Loucy (cell line): ENCODE measurements around the gene STAC2.

Source experiments
- H2AFZ ChIP-seq: fragments of 200-600 bp; sonication (generic); 2 replicates; pipeline ENCODE4 v1.6.0; 2016; ENCODE audit warnings: antibody characterized with exemption, mild to moderate bottlenecking, low read length, moderate library complexity
- H3F3A ChIP-seq: fragments of 200-600 bp; 2 replicates; pipeline ENCODE4 v1.6.0; 2016; ENCODE audit warnings: antibody characterized with exemption, low read depth, mild to moderate bottlenecking
- H3K27me3 ChIP-seq: fragments of 200-600 bp; sonication (generic); 2 replicates; pipeline ENCODE4 v1.6.1; 2014; ENCODE audit warnings: low read length, mild to moderate bottlenecking; ENCODE audit not compliant: insufficient read depth, poor library complexity, severe bottlenecking
- H3K36me3 ChIP-seq: fragments of 200-600 bp; sonication (generic); 2 replicates; pipeline ENCODE4 v1.6.1; 2016; ENCODE audit warnings: low read length; ENCODE audit not compliant: insufficient read depth
- H3K4me1 ChIP-seq: fragments of 200-600 bp; sonication (generic); 2 replicates; pipeline ENCODE4 v1.5.1; 2014; ENCODE audit warnings: low read length, mild to moderate bottlenecking; ENCODE audit not compliant: insufficient read depth, poor library complexity, severe bottlenecking
- H3K4me2 ChIP-seq: fragments of 200-600 bp; sonication (generic); 2 replicates; pipeline ENCODE4 v1.6.0; 2014; ENCODE audit warnings: antibody characterized with exemption, low read length, low read depth, mild to moderate bottlenecking; ENCODE audit not compliant: poor library complexity, severe bottlenecking
- H3K4me3 ChIP-seq: fragments of 200-600 bp; sonication (generic); 2 replicates; pipeline ENCODE4 v1.5.1; 2014; ENCODE audit warnings: low read length, mild to moderate bottlenecking, mixed read lengths; ENCODE audit not compliant: poor library complexity, severe bottlenecking
- H3K79me2 ChIP-seq: fragments of 200-600 bp; sonication (generic); 2 replicates; pipeline ENCODE4 v1.6.1; 2014; ENCODE audit warnings: low read length; ENCODE audit not compliant: insufficient read depth
- H3K9ac ChIP-seq: fragments of 200-600 bp; sonication (generic); 2 replicates; pipeline ENCODE4 v1.6.0; 2014; ENCODE audit warnings: mild to moderate bottlenecking, low read depth, low read length, moderate library complexity; ENCODE audit not compliant: poor library complexity, severe bottlenecking
- H3K9me2 ChIP-seq: fragments of 200-600 bp; sonication (generic); replicated peaks from 2 replicates; pipeline ENCODE4 v1.6.1; 2016; ENCODE audit warnings: low read depth, low read length, mixed read lengths
- H3K9me3 ChIP-seq: fragments of 200-600 bp; sonication (generic); 2 replicates; pipeline ENCODE4 v1.6.1; 2014; ENCODE audit warnings: mild to moderate bottlenecking, antibody characterized with exemption, low read length, low read depth; ENCODE audit not compliant: insufficient read depth
- H4K20me1 ChIP-seq: fragments of 200-600 bp; sonication (generic); 2 replicates; pipeline ENCODE4 v1.6.0; 2014; ENCODE audit warnings: antibody characterized with exemption, low read length, mild to moderate bottlenecking; ENCODE audit not compliant: insufficient read depth, poor library complexity, severe bottlenecking
- CTCF ChIP-seq: fragments of 200-600 bp; sonication (generic); conservative IDR thresholded peaks from 2 replicates; pipeline ENCODE4 v1.5.1; 2014; ENCODE audit warnings: mild to moderate bottlenecking, antibody characterized with exemption, low read length
- EZH2phosphoT487 ChIP-seq: fragments of 200-600 bp; IDR thresholded peaks from 2 replicates; pipeline ENCODE4 v1.6.1; 2018; ENCODE audit warnings: antibody characterized with exemption, mild to moderate bottlenecking, moderate library complexity, borderline replicate concordance

STAC2 gene

GRCh38 chr17:39183720-39184119 lies 42.0 kb downstream of the STAC2 start:
- H3K79me2 ChIP-seq, result peaks cover 3% of the 10 kb centered on the region; the same call in 1 of the 2 replicates
- no peaks in the 10 kb centered on the region for H3K9me3 ChIP-seq
- no peak overlapping the region for H3K9ac ChIP-seq
- TF ChIP-seq EZH2phosphoT487 (no peak), CTCF (no peak)
- no peak overlapping the region for H3K4me3 ChIP-seq
- H3K36me3 ChIP-seq, result peaks cover 59% of the 10 kb centered on the region; the same call in 1 of the 2 replicates
- H3K4me1 ChIP-seq, result peaks cover 7% of the 10 kb centered on the region
- no peak overlapping the region for H3K4me2 ChIP-seq
- no peaks in the 10 kb centered on the region for H3F3A ChIP-seq
- no peaks in the 10 kb centered on the region for H3K9me2 ChIP-seq
- H3K27me3 ChIP-seq, result no peaks in the 10 kb centered on the region
- H4K20me1 ChIP-seq, result no peaks in the 10 kb centered on the region
- no peak overlapping the region for H2AFZ ChIP-seq

GRCh38 chr17:39183045-39183444 lies 42.7 kb downstream of the STAC2 start:
- TF ChIP-seq EZH2phosphoT487 (no peak), CTCF (no peak)
- H3K36me3 ChIP-seq, result peaks cover 64% of the 10 kb centered on the region; the same call in 1 of the 2 replicates
- H4K20me1 ChIP-seq, result no peaks in the 10 kb centered on the region

GRCh38 chr17:39181303-39181702 lies 44.4 kb downstream of the STAC2 start:
- no peaks in the 10 kb centered on the region for H3F3A ChIP-seq
- H3K9ac ChIP-seq, result no peak overlapping the region
- H3K27me3 ChIP-seq, result no peaks in the 10 kb centered on the region
- no peak for TF ChIP-seq CTCF
- TF ChIP-seq EZH2phosphoT487, result no peak
- no peak overlapping the region for H3K4me2 ChIP-seq
- H3K36me3 ChIP-seq, result peaks cover 67% of the 10 kb centered on the region; the same call in 1 of the 2 replicates
- H3K4me3 ChIP-seq, result no peak overlapping the region
- no peaks in the 10 kb centered on the region for H4K20me1 ChIP-seq
- H3K79me2 ChIP-seq, result no peaks in the 10 kb centered on the region
- H2AFZ ChIP-seq, result no peak overlapping the region
- H3K4me1 ChIP-seq, result peaks cover 10% of the 10 kb centered on the region
- no peaks in the 10 kb centered on the region for H3K9me2 ChIP-seq
- H3K9me3 ChIP-seq, result no peaks in the 10 kb centered on the region

More at GRCh38 chr17:39183045-39183444, 42.7 kb downstream of the STAC2 start:
- Histone ChIP-seq H3K27me3 (no peaks in the 10 kb centered on the region), H3K9me2 (no peaks in the 10 kb centered on the region), H3F3A (no peaks in the 10 kb centered on the region), H3K79me2 (peaks cover 3% of the 10 kb centered on the region; the same call in 1 of the 2 replicates), H3K4me3 (no peak overlapping the region), H3K9me3 (no peaks in the 10 kb centered on the region), H2AFZ (no peak overlapping the region), H3K4me1 (peaks cover 7% of the 10 kb centered on the region), H3K4me2 (no peak overlapping the region), H3K9ac (no peak overlapping the region)
